AG09309 (cell line): Measurements from ENCODE around the gene F7.

ENCODE experiments used
- DNase-seq: peaks from one replicate; pipeline ENCODE4 v3.0.0-alpha.2; 2010; ENCODE audit warnings: low read depth
- H3K4me3 ChIP-seq: 2 replicates; pipeline ENCODE4 v1.5.1; 2011; ENCODE audit warnings: mild to moderate bottlenecking, low read depth, low read length, moderate library complexity; ENCODE audit not compliant: control insufficient read depth
- CTCF ChIP-seq: IDR thresholded peaks from 2 replicates; pipeline ENCODE4 v1.5.1; 2011; ENCODE audit warnings: mild to moderate bottlenecking, low read depth, low read length, inconsistent platforms; ENCODE audit not compliant: insufficient read depth, control insufficient read depth; ENCODE audit errors: missing control alignments

F7 gene

GRCh38 chr13:113140677-113141600, 35.3 kb downstream of the F7 start:
- no peak for TF ChIP-seq CTCF
- H3K4me3 ChIP-seq = no peak overlapping the region
- no peak for DNase-seq

GRCh38 chr13:113141601-113141970, 36.0 kb downstream of the F7 start:
- H3K4me3 ChIP-seq = no peak overlapping the region
- no peak for DNase-seq
- TF ChIP-seq CTCF = no peak

- no peak for TF ChIP-seq CTCF
- DNase-seq = no peak
- H3K4me3 ChIP-seq = no peak overlapping the region
Observed at GRCh38 chr13:113142876-113143275, 37.3 kb downstream of the F7 start.

DNA sequence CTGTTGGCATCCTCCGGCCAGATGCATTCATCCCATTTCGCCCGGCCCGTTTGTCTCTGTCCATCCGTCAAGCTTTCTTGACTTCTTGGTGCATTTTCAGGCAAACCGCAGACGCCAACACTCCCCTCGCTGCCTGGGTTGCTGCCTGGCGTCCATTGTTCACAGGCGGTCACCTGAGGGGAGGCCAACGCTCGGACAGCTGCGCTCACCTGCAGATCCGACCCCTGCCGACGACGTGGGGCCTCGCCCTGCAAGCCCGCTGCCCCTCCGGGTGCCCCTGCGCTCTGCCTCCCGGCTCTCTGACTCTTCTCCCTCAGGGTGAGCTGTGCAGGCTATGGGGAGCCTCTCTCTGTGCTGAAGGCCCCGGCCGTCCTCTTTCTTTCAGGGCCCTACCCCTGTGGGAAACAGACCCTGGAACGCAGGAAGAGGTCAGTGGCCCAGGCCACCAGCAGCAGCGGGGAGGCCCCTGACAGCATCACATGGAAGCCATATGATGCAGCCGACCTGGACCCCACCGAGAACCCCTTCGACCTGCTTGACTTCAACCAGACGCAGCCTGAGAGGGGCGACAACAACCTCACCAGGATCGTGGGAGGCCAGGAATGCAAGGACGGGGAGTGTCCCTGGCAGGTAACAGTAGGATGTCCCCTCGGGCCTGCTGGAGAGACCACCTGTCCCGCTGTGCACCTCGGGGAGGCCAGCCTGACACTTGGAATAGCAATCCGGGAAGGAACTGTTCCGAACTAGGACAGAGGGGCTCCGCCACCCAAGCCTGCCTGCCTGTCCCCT, 38.1 kb downstream of the F7 start:
- H3K4me3 ChIP-seq = no peak overlapping the region
- DNase-seq = no peak
- no peak for TF ChIP-seq CTCF

DNA sequence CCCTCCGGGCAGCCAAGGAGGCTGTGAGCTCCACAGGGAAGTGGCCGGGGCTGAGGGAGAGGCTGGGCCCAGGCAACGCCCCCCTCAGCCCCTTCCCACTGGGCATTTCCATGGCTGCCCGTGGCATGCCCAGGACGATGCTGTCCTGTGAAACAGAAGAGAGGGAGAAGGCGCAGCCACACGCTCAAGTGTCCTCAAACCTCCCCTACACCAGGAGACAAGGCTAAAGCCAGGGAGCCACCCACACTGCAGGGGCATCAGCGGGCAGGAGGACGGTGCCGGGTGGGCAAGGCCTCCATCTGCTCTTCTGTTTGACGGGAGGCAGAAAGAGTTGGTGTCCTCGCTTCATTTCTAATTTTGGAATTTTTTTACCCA, 38.7 kb downstream of the F7 start:
- no peak for DNase-seq
- H3K4me3 ChIP-seq = no peak overlapping the region
- TF ChIP-seq CTCF = no peak

DNA sequence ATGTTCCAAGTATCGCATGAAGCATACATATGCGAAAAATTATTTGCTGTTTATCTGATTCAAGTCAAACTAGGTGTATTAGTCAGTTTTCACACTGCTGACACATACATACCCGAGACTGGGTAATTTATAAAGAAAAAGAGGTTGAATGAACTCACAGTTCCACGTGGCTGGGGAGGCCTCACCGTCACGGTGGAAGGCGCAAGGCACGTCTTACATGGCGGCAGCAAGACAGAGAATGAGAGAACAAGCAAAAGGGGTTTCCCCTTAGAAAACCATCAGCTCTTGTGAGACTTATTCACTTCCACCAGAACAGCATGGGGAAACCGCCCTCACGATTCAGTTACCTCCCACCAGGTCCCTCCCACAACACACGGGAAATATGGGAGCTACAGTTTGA, 39.9 kb downstream of the F7 start:
- no peak overlapping the region for H3K4me3 ChIP-seq
- TF ChIP-seq CTCF = no peak
- no peak for DNase-seq
